HG03064 (cell line): ENCODE measurements around the gene CCDC138.
"Not testable (repeated sequence)": the region's sequence is repeated elsewhere in the genome, so short reads cannot be mapped to it uniquely, and the experiment has no call there.

Experiments used
- ATAC-seq: cut with Tn5 transposase; IDR thresholded peaks from one replicate; pipeline ENCODE4 v1.9.1; 2021; ENCODE audit warnings: low read depth; ENCODE audit not compliant: unreplicated experiment

The CCDC138 gene

GRCh38 chr2:108786354-108787215, at the start of gene CCDC138:
TSS of gene CCDC138 (plus strand) at chr2:108786771. CDS start at chr2:108786823, 52 bp downstream.
- peak; percentile 94 for ATAC-seq

GRCh38 chr2:108757973-108758372, 28.6 kb upstream of the CCDC138 start:
- not testable (repeated sequence) for ATAC-seq

GRCh38 chr2:108762618-108763017, 24.0 kb upstream of the CCDC138 start:
- not testable (repeated sequence) for ATAC-seq

- not testable (repeated sequence) for ATAC-seq
Observed at GRCh38 chr2:108766671-108767070, 19.9 kb upstream of the CCDC138 start.

GRCh38 chr2:108767859-108768258, 18.7 kb upstream of the CCDC138 start:
- ATAC-seq: not testable (repeated sequence)

GRCh38 chr2:108776475-108776874, 10.1 kb upstream of the CCDC138 start:
- ATAC-seq: no peak

- no peak for ATAC-seq
Observed at GRCh38 chr2:108778857-108779256, 7.7 kb upstream of the CCDC138 start.

- ATAC-seq: no peak
Observed at GRCh38 chr2:108786008-108786353, 590 bp upstream of the CCDC138 start.

GRCh38 chr2:108787216-108787541, 608 bp downstream of the CCDC138 start:
- no peak for ATAC-seq

GRCh38 chr2:108803045-108803736, 16.6 kb downstream of the CCDC138 start:
- no peak for ATAC-seq

- no peak for ATAC-seq
Observed at GRCh38 chr2:108805032-108805431, 18.5 kb downstream of the CCDC138 start.

- ATAC-seq: no peak
Observed at GRCh38 chr2:108805782-108806181, 19.2 kb downstream of the CCDC138 start.

- ATAC-seq: no peak
Observed at GRCh38 chr2:108806371-108807113, 20.0 kb downstream of the CCDC138 start.

- ATAC-seq: no peak
Observed at GRCh38 chr2:108809936-108810335, 23.4 kb downstream of the CCDC138 start.

GRCh38 chr2:108810993-108811957, 24.7 kb downstream of the CCDC138 start:
- no peak for ATAC-seq

- ATAC-seq: no peak
Observed at GRCh38 chr2:108813732-108814131, 27.2 kb downstream of the CCDC138 start.

- no peak for ATAC-seq
Observed at GRCh38 chr2:108820482-108820881, 33.9 kb downstream of the CCDC138 start.

- ATAC-seq: no peak
Observed at GRCh38 chr2:108823286-108823685, 36.7 kb downstream of the CCDC138 start.

- no peak for ATAC-seq
Observed at GRCh38 chr2:108824316-108825070, 37.9 kb downstream of the CCDC138 start.
